NB4 (cell line): Measurements from ENCODE around the gene SAMD11.

Experiments
- DNase-seq: peaks from one replicate; pipeline ENCODE4 v3.0.0; 2010; ENCODE audit warnings: low read depth
- H3K4me3 ChIP-seq: one replicate; pipeline ENCODE4 v1.5.1; 2011; ENCODE audit warnings: mild to moderate bottlenecking, low read depth, low read length, moderate library complexity
- MAX ChIP-seq: IDR thresholded peaks from 2 replicates; pipeline ENCODE4 v1.6.1; 2011; ENCODE audit warnings: low read depth, low read length
- MYC ChIP-seq: IDR thresholded peaks from 2 replicates; pipeline ENCODE4 v1.6.1; 2011; ENCODE audit warnings: low read depth, low read length
- POLR2A ChIP-seq: IDR thresholded peaks from 2 replicates; pipeline ENCODE4 v1.6.1; 2011; ENCODE audit warnings: mild to moderate bottlenecking; ENCODE audit not compliant: insufficient read length; ENCODE audit errors: extremely low read depth
- TF ChIP-seq, protein P1 (sequence below): IDR thresholded peaks from one replicate; pipeline ENCODE4 v1.5.1; 2012; ENCODE audit warnings: low read depth, low read length

SAMD11 gene

GRCh38 chr1:915295-916172 lies 8.2 kb upstream of the SAMD11 start:
- H3K4me3 ChIP-seq: no peak overlapping the region
- TF ChIP-seq MYC: no peak
- TF ChIP-seq MAX: no peak
- TF ChIP-seq, protein P1, sequence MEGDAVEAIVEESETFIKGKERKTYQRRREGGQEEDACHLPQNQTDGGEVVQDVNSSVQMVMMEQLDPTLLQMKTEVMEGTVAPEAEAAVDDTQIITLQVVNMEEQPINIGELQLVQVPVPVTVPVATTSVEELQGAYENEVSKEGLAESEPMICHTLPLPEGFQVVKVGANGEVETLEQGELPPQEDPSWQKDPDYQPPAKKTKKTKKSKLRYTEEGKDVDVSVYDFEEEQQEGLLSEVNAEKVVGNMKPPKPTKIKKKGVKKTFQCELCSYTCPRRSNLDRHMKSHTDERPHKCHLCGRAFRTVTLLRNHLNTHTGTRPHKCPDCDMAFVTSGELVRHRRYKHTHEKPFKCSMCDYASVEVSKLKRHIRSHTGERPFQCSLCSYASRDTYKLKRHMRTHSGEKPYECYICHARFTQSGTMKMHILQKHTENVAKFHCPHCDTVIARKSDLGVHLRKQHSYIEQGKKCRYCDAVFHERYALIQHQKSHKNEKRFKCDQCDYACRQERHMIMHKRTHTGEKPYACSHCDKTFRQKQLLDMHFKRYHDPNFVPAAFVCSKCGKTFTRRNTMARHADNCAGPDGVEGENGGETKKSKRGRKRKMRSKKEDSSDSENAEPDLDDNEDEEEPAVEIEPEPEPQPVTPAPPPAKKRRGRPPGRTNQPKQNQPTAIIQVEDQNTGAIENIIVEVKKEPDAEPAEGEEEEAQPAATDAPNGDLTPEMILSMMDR: no peak
- TF ChIP-seq POLR2A: no peak
- no peak for DNase-seq

DNA sequence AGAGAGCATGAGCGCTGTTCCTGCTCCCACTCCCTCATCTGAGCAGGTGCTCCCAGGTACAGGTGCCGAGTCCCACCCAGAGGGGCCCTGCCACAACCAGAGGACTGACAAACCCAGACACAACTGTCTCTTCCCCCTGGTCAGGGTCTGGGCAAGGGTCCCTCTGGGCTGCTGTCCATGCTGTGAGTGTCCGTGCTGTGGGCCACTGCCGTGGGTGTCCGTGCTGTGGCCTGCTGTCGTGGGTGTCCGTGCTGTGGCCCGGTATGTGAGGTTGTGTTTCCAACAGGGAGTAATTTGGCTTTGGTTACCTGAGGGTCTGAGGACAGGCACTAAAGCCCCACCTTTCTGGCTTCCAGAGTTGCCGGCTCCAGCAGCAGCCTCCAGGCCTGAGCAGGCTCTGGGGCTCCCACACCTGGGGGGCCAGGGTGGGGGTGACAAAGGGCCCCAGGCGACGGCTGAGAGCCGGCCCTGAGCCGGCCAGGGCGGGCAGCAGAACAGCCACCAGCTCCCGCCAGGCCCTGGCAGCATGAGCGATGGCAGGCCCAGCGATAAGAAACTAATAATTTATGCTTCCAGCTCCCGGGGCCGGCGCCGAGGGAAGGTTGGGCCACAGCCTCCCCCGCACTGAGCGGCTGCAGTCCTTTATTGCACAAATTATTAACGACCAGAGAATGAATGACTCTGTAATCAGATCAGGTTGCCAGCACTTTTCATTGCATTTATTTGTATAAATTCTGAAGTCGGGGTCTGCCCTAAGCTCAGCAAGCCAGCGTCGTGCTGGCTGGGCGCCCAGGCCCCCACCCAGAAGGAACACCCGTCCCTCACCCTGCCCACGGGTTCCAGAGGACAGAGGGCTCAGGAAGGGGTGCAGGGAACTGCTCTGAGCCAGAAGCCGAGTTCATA lies 7.3 kb upstream of the SAMD11 start:
- DNase-seq: peak; percentile 47
- no peak for TF ChIP-seq MAX
- no peak for TF ChIP-seq MYC
- no peak for TF ChIP-seq POLR2A
- TF ChIP-seq, protein P1: no peak
- no peak overlapping the region for H3K4me3 ChIP-seq

DNA sequence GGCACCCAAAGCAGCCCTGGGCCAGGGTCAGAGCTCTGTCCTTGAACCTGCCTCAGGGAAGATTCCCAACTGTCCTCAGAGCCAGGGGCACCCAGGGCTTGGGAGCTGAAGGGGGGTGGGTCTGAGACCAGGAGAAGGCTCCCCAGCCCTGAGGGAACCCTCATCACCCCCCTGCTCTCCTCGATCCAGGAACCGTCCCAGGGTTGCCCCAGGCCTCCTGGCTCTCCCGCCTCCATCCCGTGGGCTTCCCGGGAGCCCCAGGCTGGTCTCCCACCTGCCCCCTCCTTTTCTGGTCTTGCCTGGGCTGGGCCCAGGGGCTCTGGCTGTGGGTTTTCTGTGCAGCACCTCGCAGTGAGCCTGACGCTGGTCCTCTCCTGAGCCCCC lies 6.7 kb upstream of the SAMD11 start:
- TF ChIP-seq, protein P1: no peak
- no peak overlapping the region for H3K4me3 ChIP-seq
- no peak for DNase-seq

- no peak overlapping the region for H3K4me3 ChIP-seq
- DNase-seq: no peak
- TF ChIP-seq MYC: no peak
- TF ChIP-seq POLR2A: no peak
- no peak for TF ChIP-seq MAX
- TF ChIP-seq, protein P1: no peak
Observed at GRCh38 chr1:917466-918091, 6.1 kb upstream of the SAMD11 start.

GRCh38 chr1:918353-918752 lies 5.4 kb upstream of the SAMD11 start:
- DNase-seq: no peak
- H3K4me3 ChIP-seq: no peak overlapping the region
- TF ChIP-seq MYC (no peak), POLR2A (no peak), MAX (no peak)
- TF ChIP-seq, protein P1: no peak
